Measurements from ENCODE around the gene PLEK.

DNA sequence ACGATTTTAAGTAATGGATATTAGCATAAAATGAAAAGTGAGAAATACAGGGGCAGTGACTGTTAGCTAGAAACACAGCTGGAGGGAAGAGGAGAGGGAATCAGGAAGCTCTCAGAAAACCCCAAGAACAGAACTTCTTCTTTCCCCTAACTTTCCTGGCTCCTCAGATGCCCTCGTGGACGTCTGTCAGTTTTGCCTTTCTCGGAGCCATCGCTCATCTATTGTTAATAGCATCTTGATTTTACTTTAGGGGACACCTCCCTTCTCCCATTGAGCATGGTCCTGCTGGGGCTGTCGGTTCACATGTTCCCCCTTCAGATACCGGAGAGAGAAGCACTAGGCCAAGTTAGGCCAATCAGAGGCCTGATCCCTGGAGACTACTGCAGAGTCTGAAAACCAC is 2.3 kb upstream of the PLEK start:
- no peak for TF ChIP-seq POLR2A (IDR thresholded peaks at IDR 0.05)
- TF ChIP-seq, protein P1, sequence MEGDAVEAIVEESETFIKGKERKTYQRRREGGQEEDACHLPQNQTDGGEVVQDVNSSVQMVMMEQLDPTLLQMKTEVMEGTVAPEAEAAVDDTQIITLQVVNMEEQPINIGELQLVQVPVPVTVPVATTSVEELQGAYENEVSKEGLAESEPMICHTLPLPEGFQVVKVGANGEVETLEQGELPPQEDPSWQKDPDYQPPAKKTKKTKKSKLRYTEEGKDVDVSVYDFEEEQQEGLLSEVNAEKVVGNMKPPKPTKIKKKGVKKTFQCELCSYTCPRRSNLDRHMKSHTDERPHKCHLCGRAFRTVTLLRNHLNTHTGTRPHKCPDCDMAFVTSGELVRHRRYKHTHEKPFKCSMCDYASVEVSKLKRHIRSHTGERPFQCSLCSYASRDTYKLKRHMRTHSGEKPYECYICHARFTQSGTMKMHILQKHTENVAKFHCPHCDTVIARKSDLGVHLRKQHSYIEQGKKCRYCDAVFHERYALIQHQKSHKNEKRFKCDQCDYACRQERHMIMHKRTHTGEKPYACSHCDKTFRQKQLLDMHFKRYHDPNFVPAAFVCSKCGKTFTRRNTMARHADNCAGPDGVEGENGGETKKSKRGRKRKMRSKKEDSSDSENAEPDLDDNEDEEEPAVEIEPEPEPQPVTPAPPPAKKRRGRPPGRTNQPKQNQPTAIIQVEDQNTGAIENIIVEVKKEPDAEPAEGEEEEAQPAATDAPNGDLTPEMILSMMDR (IDR thresholded peaks at IDR 0.05 in 8 of 11, conservative IDR thresholded peaks at IDR 0.05 in 3 of 11) = no peak
- TF ChIP-seq POLR2AphosphoS5 (IDR thresholded peaks at IDR 0.05) = no peak

All from spleen (tissue), 7 donors.